ENCODE measurements around the gene CHD9.
"Not testable (repeated sequence)": the region's sequence is repeated elsewhere in the genome, so short reads cannot be mapped to it uniquely, and the experiment has no call there.

Gene CHD9

DNA sequence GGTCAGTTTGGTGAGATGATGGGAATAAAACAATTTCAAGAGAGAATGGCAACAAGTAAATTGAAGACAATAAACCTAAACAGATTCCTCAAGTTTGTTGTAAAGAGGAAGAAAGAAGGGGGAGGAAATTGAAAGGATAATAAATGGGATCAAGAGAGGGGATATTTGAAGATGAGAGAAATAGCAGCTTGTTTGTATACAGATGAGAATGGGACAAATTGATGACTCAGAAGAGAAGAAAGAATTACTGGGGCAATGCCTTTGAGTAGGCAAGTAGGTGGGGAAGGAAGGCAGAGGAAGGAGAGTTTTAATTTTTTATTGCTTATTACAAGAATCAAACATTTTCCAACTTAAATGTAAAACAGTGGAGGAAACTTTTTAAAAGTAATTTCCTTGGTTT, 98.3 kb downstream of the CHD9 start:
- H3K9me3 ChIP-seq (ENCODE audit: low read length), result peaks cover 1% of the 10 kb centered on the region
- peaks cover 18% of the 10 kb centered on the region for H3K36me3 ChIP-seq (ENCODE audit: insufficient read depth, low read length)
- no peak overlapping the region for H2AFZ ChIP-seq (ENCODE audit: low read depth, low read length)
- H3K4me1 ChIP-seq (ENCODE audit: insufficient read depth, low read length), result peaks cover 16% of the 10 kb centered on the region
- no peak overlapping the region for H3K4me3 ChIP-seq (ENCODE audit: low read length)
- H3K27me3 ChIP-seq (ENCODE audit: insufficient read depth, low read length), result no peaks in the 10 kb centered on the region

- Histone ChIP-seq H3K9me3 (ENCODE audit: low read length) (no peaks in the 10 kb centered on the region), H3K27me3 (ENCODE audit: insufficient read depth, low read length) (no peaks in the 10 kb centered on the region), H2AFZ (ENCODE audit: low read depth, low read length) (no peak overlapping the region), H3K36me3 (ENCODE audit: insufficient read depth, low read length) (peaks cover 18% of the 10 kb centered on the region), H3K4me3 (ENCODE audit: low read length) (no peak overlapping the region), H3K4me1 (ENCODE audit: insufficient read depth, low read length) (peaks cover 16% of the 10 kb centered on the region)
Observed at GRCh38 chr16:53154513-53154912, 99.7 kb downstream of the CHD9 start.

DNA sequence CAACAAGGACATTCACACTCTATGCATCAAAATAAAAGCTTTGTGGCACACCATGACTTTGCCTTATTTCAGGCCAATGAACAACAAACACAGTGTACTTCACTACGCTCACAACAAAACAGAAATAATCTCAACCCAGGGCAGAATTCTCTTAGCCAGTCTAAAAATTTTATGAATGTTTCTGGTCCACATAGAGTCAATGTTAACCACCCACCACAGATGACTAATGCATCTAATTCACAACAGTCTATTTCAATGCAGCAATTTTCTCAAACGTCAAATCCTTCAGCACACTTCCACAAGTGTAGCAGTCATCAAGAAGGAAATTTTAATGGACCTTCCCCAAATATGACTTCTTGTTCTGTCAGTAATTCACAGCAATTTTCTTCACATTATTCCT, 101.7 kb downstream of the CHD9 start:
- H3K9me3 ChIP-seq (ENCODE audit: low read length), result no peaks in the 10 kb centered on the region
- no peak overlapping the region for H2AFZ ChIP-seq (ENCODE audit: low read depth, low read length)
- H3K27me3 ChIP-seq (ENCODE audit: insufficient read depth, low read length), result no peaks in the 10 kb centered on the region
- peaks cover 18% of the 10 kb centered on the region for H3K36me3 ChIP-seq (ENCODE audit: insufficient read depth, low read length)
- no peak overlapping the region for H3K4me3 ChIP-seq (ENCODE audit: low read length)
- peaks cover 16% of the 10 kb centered on the region for H3K4me1 ChIP-seq (ENCODE audit: insufficient read depth, low read length)

DNA sequence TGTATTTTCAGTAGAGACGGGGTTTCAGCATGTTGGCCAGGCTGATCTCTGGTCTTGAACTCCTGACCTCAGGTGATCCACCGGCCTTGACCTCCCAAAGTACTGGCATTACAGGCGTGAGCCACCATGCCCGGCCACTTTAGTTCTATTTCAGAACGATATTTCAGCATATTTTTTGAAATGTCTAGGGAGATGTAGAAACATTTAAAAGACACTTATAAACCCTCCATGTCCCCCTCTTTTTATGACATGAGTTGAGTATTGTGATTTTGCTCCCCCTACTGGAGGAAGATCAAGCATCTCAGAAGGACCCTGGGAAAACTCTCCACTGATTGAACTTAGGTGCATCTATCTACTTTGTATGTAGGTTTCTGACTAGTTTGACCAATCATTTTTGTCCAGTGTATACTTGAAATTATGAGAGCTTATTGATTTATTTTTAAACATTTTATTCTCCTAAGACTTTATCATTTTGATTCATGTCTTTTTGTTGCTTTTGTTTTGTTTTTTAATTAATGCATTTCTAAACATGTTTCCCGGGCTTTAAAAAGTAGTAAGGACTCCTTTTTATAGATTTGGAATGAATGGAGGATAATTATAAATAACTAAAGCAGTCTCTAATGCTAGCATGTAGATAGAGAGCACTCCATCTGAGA, 105.1 kb downstream of the CHD9 start:
- Histone ChIP-seq H2AFZ (ENCODE audit: low read depth, low read length) (no peak overlapping the region), H3K4me1 (ENCODE audit: insufficient read depth, low read length) (peaks cover 9% of the 10 kb centered on the region), H3K36me3 (ENCODE audit: insufficient read depth, low read length) (peaks cover 18% of the 10 kb centered on the region), H3K4me3 (ENCODE audit: low read length) (no peak overlapping the region), H3K9me3 (ENCODE audit: low read length) (no peaks in the 10 kb centered on the region), H3K27me3 (ENCODE audit: insufficient read depth, low read length) (no peaks in the 10 kb centered on the region)

GRCh38 chr16:53166099-53166498, 111.3 kb downstream of the CHD9 start:
- no peak overlapping the region for H3K4me3 ChIP-seq (ENCODE audit: low read length)

GRCh38 chr16:53168744-53169143, 114.0 kb downstream of the CHD9 start:
- no peak overlapping the region for H2AFZ ChIP-seq (ENCODE audit: low read depth, low read length)
- no peak overlapping the region for H3K4me3 ChIP-seq (ENCODE audit: low read length)
- H3K4me1 ChIP-seq (ENCODE audit: insufficient read depth, low read length), result no peaks in the 10 kb centered on the region
- no peaks in the 10 kb centered on the region for H3K9me3 ChIP-seq (ENCODE audit: low read length)
- H3K36me3 ChIP-seq (ENCODE audit: insufficient read depth, low read length), result no peaks in the 10 kb centered on the region
- no peaks in the 10 kb centered on the region for H3K27me3 ChIP-seq (ENCODE audit: insufficient read depth, low read length)

More at GRCh38 chr16:53166099-53166498, 111.3 kb downstream of the CHD9 start:
- Histone ChIP-seq H3K9me3 (ENCODE audit: low read length) (no peaks in the 10 kb centered on the region), H3K36me3 (ENCODE audit: insufficient read depth, low read length) (no peaks in the 10 kb centered on the region), H3K4me1 (ENCODE audit: insufficient read depth, low read length) (no peaks in the 10 kb centered on the region), H3K27me3 (ENCODE audit: insufficient read depth, low read length) (no peaks in the 10 kb centered on the region), H2AFZ (ENCODE audit: low read depth, low read length) (no peak overlapping the region)

GRCh38 chr16:53172517-53172916, 117.7 kb downstream of the CHD9 start:
- H2AFZ ChIP-seq (ENCODE audit: low read depth, low read length), result no peak overlapping the region
- no peaks in the 10 kb centered on the region for H3K36me3 ChIP-seq (ENCODE audit: insufficient read depth, low read length)
- H3K4me1 ChIP-seq (ENCODE audit: insufficient read depth, low read length), result no peaks in the 10 kb centered on the region
- no peaks in the 10 kb centered on the region for H3K27me3 ChIP-seq (ENCODE audit: insufficient read depth, low read length)
- H3K9me3 ChIP-seq (ENCODE audit: low read length), result peaks cover 2% of the 10 kb centered on the region
- H3K4me3 ChIP-seq (ENCODE audit: low read length), result no peak overlapping the region

DNA sequence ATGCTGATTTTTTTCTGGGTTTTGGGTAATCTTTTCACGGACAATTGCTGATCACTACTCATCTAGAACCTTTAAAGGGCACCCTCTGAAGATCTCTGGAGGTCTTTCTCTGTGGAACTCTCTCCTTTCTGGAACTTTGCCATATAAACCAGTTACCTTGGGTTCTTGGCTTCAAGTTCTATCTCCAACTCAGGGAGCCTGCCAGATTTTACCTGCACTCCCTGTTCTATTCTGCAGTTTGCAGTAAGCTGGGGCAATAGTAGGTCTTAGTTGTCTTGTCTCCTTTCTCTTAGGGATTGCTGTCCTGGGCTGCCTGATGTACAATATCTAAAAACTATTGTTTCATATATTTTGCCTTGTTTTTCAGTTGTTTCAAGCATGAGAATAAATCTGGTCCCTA, 120.3 kb downstream of the CHD9 start:
- H3K27me3 ChIP-seq (ENCODE audit: insufficient read depth, low read length), result no peaks in the 10 kb centered on the region
- H2AFZ ChIP-seq (ENCODE audit: low read depth, low read length), result no peak overlapping the region
- peaks cover 2% of the 10 kb centered on the region for H3K9me3 ChIP-seq (ENCODE audit: low read length)
- no peaks in the 10 kb centered on the region for H3K36me3 ChIP-seq (ENCODE audit: insufficient read depth, low read length)
- H3K4me3 ChIP-seq (ENCODE audit: low read length), result no peak overlapping the region
- H3K4me1 ChIP-seq (ENCODE audit: insufficient read depth, low read length), result no peaks in the 10 kb centered on the region

DNA sequence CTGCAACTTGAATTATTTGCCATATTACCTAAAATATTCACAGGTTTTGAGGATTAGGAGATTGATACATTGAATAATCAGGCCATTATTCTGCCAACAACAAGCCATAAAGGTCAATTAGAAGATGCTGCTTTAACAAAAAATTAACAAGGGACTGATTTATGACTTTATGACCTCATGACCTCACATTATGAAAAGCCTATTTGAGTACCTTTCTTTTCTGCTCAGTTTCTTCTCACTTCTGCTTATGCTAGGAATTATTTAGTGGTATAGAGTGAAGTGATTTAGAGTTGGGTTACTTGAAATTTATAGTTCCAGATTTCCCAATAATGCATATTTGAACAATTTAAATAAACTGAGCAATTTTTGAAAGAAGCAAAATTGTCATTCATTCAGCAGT, 121.6 kb downstream of the CHD9 start:
- H3K4me3 ChIP-seq (ENCODE audit: low read length), result no peak overlapping the region
- no peaks in the 10 kb centered on the region for H3K36me3 ChIP-seq (ENCODE audit: insufficient read depth, low read length)
- H3K9me3 ChIP-seq (ENCODE audit: low read length), result peaks cover 3% of the 10 kb centered on the region
- no peak overlapping the region for H2AFZ ChIP-seq (ENCODE audit: low read depth, low read length)
- H3K27me3 ChIP-seq (ENCODE audit: insufficient read depth, low read length), result no peaks in the 10 kb centered on the region
- no peaks in the 10 kb centered on the region for H3K4me1 ChIP-seq (ENCODE audit: insufficient read depth, low read length)

- Histone ChIP-seq H3K4me3 (ENCODE audit: low read length) (no peak overlapping the region), H3K36me3 (ENCODE audit: insufficient read depth, low read length) (no peaks in the 10 kb centered on the region), H3K4me1 (ENCODE audit: insufficient read depth, low read length) (no peaks in the 10 kb centered on the region), H3K9me3 (ENCODE audit: low read length) (peaks cover 15% of the 10 kb centered on the region), H3K27me3 (ENCODE audit: insufficient read depth, low read length) (no peaks in the 10 kb centered on the region), H2AFZ (ENCODE audit: low read depth, low read length) (no peak overlapping the region)
Observed at GRCh38 chr16:53183442-53183841, 128.7 kb downstream of the CHD9 start.

DNA sequence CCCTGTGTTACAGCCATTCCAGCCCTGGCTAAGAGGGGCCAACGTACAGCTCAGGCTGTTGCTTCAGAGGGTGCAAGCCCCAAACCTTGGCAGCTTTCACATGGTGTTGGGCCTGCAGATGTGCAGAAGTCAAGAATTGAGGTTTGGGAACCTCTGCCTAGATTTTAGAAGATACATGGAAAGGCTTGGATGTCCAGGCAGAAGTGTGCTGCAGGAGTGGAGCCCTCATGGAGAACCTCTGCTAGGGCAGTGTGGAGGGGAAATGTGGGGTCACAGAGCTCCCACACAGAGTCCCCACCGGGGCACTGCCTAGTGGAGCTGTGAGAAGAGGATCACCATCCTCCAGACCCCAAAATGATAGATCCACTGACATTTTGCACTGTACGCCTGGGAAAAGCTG, 130.9 kb downstream of the CHD9 start:
- not testable (repeated sequence) for H3K36me3 ChIP-seq (ENCODE audit: insufficient read depth, low read length); H3K4me3 ChIP-seq (ENCODE audit: low read length); H3K4me1 ChIP-seq (ENCODE audit: insufficient read depth, low read length); H3K27me3 ChIP-seq (ENCODE audit: insufficient read depth, low read length); H2AFZ ChIP-seq (ENCODE audit: low read depth, low read length)
- peaks cover 15% of the 10 kb centered on the region for H3K9me3 ChIP-seq (ENCODE audit: low read length)

DNA sequence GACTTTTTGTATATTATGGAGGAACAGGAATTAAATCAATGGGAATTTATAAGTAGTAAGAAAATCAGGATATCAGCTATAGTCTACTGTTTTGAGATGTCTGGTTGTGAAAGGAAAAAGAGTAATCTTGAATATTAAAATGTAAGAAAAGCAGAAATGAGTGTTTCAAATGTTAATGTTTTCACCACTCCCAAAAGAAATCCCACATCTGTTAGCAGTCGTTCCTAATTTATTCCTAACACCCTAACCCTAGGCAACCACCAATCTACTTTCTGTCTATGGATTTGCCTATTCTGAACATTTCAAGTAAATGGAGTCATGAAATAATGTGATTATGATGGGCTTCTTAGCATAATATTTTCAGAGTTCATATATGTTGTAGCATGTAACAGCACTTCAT, 133.0 kb downstream of the CHD9 start:
- Histone ChIP-seq H3K4me3 (ENCODE audit: low read length) (no peak overlapping the region), H3K4me1 (ENCODE audit: insufficient read depth, low read length) (no peaks in the 10 kb centered on the region), H3K27me3 (ENCODE audit: insufficient read depth, low read length) (no peaks in the 10 kb centered on the region), H3K9me3 (ENCODE audit: low read length) (peaks cover 14% of the 10 kb centered on the region), H3K36me3 (ENCODE audit: insufficient read depth, low read length) (no peaks in the 10 kb centered on the region), H2AFZ (ENCODE audit: low read depth, low read length) (no peak overlapping the region)

DNA sequence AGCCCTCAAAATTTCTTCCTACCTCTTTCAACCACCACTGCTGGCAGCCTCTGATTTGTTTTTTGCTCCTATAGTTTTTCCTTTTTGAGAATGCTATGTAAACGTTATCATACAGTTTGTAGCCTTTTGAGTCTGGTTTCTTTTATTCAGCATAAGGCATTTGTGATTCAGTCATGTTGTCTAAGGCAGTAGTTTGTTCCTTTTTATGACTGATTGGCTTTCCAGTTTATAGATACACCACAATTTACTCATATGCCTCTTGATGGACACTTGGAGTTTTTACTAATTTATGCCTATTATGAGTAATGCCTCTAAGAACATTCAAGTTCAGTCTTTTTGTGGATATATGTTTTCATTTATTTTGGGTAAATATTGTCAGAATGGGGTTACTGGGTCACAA, 136.6 kb downstream of the CHD9 start:
- Histone ChIP-seq H3K4me3 (ENCODE audit: low read length) (no peak overlapping the region), H2AFZ (ENCODE audit: low read depth, low read length) (no peak overlapping the region), H3K36me3 (ENCODE audit: insufficient read depth, low read length) (no peaks in the 10 kb centered on the region), H3K27me3 (ENCODE audit: insufficient read depth, low read length) (no peaks in the 10 kb centered on the region), H3K9me3 (ENCODE audit: low read length) (peaks cover 5% of the 10 kb centered on the region), H3K4me1 (ENCODE audit: insufficient read depth, low read length) (no peaks in the 10 kb centered on the region)

- Histone ChIP-seq H3K4me3 (ENCODE audit: low read length) (no peak overlapping the region), H3K9me3 (ENCODE audit: low read length) (no peaks in the 10 kb centered on the region), H3K4me1 (ENCODE audit: insufficient read depth, low read length) (no peaks in the 10 kb centered on the region), H3K36me3 (ENCODE audit: insufficient read depth, low read length) (no peaks in the 10 kb centered on the region), H3K27me3 (ENCODE audit: insufficient read depth, low read length) (no peaks in the 10 kb centered on the region), H2AFZ (ENCODE audit: low read depth, low read length) (no peak overlapping the region)
Observed at GRCh38 chr16:53198933-53199332, 144.1 kb downstream of the CHD9 start.
